ENCODE measurements around the gene HK3. TPM values are rescaled to one million over a fixed set of nuclear protein-coding genes. Genes with fewer than 3 reads are reported as not detected.

The HK3 gene
- total RNA-seq, 1 donor from 2014 or later: not detected

GRCh38 chr5:176897263-176897662 lies 1.9 kb downstream of the HK3 start:
- no peak for TF ChIP-seq CTCF (conservative IDR thresholded peaks at IDR 0.05; ENCODE audit: low read depth, low read length)
- no peak for DNase-seq (ENCODE audit: low read depth)
- no peak overlapping the region for H3K4me3 ChIP-seq (ENCODE audit: low read depth, low read length)

- no peak for TF ChIP-seq CTCF (conservative IDR thresholded peaks at IDR 0.05; ENCODE audit: low read depth, low read length)
- no peak overlapping the region for H3K4me3 ChIP-seq (ENCODE audit: low read depth, low read length)
- DNase-seq (ENCODE audit: low read depth): no peak
These were observed 3.3 kb downstream of the HK3 start for GRCh38 chr5:176895831-176896230.

- TF ChIP-seq CTCF (conservative IDR thresholded peaks at IDR 0.05; ENCODE audit: low read depth, low read length): no peak
- H3K4me3 ChIP-seq (ENCODE audit: low read depth, low read length): no peak overlapping the region
- no peak for DNase-seq (ENCODE audit: low read depth)
These were observed 4.8 kb downstream of the HK3 start for GRCh38 chr5:176894298-176894697.

GRCh38 chr5:176892663-176893062 lies 6.5 kb downstream of the HK3 start:
- H3K4me3 ChIP-seq (ENCODE audit: low read depth, low read length): no peak overlapping the region
- TF ChIP-seq CTCF (conservative IDR thresholded peaks at IDR 0.05; ENCODE audit: low read depth, low read length): no peak

GRCh38 chr5:176891331-176891958 lies 7.7 kb downstream of the HK3 start:
- H3K4me3 ChIP-seq (ENCODE audit: low read depth, low read length): no peak overlapping the region
- no peak for DNase-seq (ENCODE audit: low read depth)
- no peak for TF ChIP-seq CTCF (conservative IDR thresholded peaks at IDR 0.05; ENCODE audit: low read depth, low read length)

More at GRCh38 chr5:176892663-176893062, 6.5 kb downstream of the HK3 start:
- no peak for DNase-seq (ENCODE audit: low read depth)

GRCh38 chr5:176890455-176891330 lies 8.5 kb downstream of the HK3 start:
- H3K4me3 ChIP-seq (ENCODE audit: low read depth, low read length): no peak overlapping the region
- DNase-seq (ENCODE audit: low read depth): no peak
- TF ChIP-seq CTCF (conservative IDR thresholded peaks at IDR 0.05; ENCODE audit: low read depth, low read length): no peak

All from epithelial cell of proximal tubule (primary cell).